HG03097 (cell line): ENCODE data around the gene CYLD.
A peak's percentile ranks its signal among the peaks of the same experiment; 100 is the strongest.

Experiments
- ATAC-seq: cut with Tn5 transposase; IDR thresholded peaks from one replicate; pipeline ENCODE4 v1.9.1; 2021; ENCODE audit not compliant: unreplicated experiment, low FRiP score

Gene CYLD

DNA sequence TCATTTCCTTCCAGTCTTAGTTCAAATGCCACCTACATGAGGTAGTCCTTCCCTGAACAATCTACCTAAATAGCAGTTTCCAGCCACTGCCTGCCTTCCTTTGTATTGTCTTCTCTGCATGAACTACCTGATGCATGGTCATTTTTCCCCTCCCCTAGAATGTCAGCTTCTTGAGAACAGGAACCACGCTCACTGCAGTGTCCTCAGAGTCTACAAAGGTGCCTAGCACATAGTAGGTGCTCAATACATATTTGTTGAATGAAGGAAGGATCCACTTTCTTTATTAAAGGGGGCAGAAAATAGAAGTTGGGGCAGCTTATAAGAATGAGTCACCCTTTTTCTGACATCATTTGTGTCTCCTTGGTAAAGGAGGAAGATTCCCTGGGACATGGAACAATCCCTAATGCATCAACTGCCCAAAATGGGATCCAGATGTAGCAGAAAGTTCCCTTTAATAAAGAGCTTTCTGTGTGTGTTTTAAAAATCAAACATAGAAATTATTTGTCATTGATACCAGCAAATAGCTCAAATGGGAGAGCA lies 4.4 kb upstream of the CYLD start:
- no peak for ATAC-seq

DNA sequence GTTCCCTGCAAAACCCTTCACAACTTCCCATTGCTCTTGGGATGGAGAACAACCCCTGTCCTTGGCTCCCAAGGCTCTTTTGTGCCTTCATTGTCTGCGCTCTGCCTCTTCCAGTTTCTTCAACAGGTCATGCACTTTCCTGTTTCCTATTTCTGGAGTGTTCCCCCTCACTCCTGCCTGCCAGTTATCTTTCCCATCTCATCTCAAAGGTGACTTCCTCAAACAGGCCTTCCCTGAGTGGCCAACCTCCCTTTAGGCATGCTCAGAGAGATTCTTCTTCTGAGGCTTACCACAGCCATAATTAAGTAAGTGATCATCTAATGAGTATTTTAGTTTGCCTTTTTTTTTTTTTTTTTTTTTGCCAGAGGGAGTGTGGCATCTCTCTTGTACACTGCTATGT lies 2.9 kb upstream of the CYLD start:
- no peak for ATAC-seq

GRCh38 chr16:50740736-50741135 lies 1.1 kb upstream of the CYLD start:
- no peak for ATAC-seq

- no peak for ATAC-seq
Measured at GRCh38 chr16:50741225-50741780, 583 bp upstream of the CYLD start.

DNA sequence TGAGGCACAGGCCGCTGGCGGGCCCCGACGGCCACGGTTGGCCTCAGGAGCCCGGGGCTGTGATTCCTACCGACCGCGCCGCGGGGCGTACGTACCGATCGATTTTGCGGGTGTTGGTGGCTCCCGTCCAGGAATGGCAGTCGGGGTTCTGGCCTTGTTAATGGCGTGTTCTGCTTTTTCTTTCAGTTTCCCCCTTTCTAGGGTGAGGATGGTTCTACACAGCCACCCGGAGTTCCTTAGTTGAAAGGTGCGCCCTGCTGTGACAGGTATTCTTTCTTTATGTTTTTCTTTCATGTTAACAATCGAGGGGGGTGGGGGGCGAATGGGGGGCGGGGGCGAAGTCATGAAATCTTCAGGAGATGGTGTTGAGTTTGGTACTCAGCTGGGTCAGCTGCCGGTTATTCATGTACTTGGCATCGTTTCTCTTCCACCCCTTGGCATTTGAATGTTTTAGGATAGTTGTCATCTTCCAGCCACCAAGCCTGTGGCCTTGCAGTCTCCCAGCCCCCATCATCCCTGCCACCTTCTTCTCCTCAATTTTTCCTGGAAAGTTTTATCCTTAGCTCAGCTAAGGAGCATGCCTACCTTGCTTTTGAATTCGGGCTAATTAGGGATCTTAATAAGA lies 802 bp downstream of the CYLD start:
- no peak for ATAC-seq

- no peak for ATAC-seq
Measured at GRCh38 chr16:50743581-50744225, 1.8 kb downstream of the CYLD start.

- ATAC-seq = no peak
Measured at GRCh38 chr16:50744881-50745280, 3.0 kb downstream of the CYLD start.

- ATAC-seq = no peak
Measured at GRCh38 chr16:50745940-50746339, 4.1 kb downstream of the CYLD start.

DNA sequence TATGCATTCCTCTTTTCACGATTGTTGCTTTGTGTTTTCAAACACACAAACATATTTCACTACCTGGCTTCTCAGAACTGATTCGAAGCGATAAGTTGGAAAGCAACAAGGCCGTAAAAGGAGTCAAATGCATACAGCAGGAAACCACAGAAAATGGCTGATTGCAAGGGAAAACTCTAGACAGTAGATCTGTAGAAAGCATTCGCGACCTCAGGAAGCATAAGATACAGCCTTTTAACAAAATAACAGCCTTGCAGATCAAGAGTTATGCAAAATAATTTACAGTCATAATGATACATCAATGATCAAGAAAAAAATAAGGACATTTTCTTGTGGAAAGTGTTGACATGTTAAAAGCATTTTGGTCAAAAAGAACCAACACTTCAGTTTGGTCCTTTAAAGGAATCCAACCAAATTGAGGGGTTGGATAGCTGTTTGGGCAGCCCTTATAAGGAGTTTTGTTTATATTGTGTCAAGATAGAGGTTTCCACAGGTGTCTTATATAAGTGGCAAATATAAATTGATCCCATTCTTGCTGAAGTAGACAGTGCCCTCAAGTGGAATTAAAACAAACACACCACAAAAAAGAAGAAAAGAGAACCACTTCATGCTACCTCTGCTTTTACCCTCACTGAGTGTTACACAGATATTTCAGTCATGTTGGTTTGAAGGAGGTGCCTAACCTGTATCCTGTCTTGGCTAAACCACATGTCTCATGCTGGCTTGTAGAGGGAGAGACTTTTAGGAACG lies 5.5 kb downstream of the CYLD start:
- peak; percentile 44 for ATAC-seq

DNA sequence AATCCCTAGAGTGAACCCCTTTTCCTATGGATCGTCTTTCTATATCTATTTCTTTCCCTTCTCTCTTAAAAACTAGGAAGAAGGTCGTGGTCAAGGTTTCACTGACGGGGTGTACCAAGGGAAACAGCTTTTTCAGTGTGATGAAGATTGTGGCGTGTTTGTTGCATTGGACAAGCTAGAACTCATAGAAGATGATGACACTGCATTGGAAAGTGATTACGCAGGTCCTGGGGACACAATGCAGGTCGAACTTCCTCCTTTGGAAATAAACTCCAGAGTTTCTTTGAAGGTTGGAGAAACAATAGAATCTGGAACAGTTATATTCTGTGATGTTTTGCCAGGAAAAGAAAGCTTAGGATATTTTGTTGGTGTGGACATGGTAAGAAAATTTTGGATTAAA lies 9.6 kb downstream of the CYLD start:
- ATAC-seq = no peak

DNA sequence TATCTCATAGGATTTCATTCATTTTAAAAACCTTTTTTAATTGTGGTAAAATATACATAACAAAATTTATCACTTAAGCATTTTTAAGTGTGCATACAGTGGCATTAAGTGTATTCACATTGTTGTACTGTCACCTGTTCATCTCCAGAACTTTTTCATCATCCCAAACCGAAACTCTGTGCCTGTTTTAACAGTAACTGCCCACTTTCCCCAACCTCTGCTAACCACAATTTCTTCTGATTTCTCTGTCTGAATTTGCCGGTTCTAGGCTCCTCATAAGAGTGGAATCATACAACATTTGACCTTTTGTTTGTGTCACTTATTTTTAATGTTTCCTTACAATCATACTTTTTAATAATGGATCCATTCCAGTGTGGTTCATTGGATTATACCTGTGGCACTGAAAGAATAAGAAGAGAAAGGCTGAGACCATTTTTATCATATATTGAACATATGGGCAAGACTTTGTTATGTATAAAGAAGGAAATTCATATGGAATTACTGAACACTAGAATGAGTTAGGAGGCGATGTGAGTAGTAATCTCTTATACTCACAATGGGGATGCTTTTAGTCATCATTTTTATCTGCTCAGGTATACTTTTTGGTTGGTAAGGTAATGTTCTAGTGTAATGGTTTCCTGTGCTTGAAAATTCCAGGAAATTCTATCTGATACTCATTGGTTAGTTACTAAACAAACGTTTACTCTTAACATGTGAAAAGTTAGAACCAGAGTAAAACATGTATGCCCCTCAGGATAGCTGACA lies 10.8 kb downstream of the CYLD start:
- no peak for ATAC-seq

GRCh38 chr16:50756473-50756872 lies 14.6 kb downstream of the CYLD start:
- ATAC-seq = no peak

- ATAC-seq = no peak
Measured at GRCh38 chr16:50761267-50761666, 19.4 kb downstream of the CYLD start.

GRCh38 chr16:50762241-50762640 lies 20.4 kb downstream of the CYLD start:
- no peak for ATAC-seq

- ATAC-seq = no peak
Measured at GRCh38 chr16:50763211-50763610, 21.3 kb downstream of the CYLD start.

GRCh38 chr16:50765260-50765659 lies 23.4 kb downstream of the CYLD start:
- ATAC-seq = no peak

- ATAC-seq = no peak
Measured at GRCh38 chr16:50765861-50766260, 24.0 kb downstream of the CYLD start.

- ATAC-seq = no peak
Measured at GRCh38 chr16:50767197-50767596, 25.3 kb downstream of the CYLD start.

GRCh38 chr16:50771366-50771765 lies 29.5 kb downstream of the CYLD start:
- ATAC-seq = no peak

DNA sequence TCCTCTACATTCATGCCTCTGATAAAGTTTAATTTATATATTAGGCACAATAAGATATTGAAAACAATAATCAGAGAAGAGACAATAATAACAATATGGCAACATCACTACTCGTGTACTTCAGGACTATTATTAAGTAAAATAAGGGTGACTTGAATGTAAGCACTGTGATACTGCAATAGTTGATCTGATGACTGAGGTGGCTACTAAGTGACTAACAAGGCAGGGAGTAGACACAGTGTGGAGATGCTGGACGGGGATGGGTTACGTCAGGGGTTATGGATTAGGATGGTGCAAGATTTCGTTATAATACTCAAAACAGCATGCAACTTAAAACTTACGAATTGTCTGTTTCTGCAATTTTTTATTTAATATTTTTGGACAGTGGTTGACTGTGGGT lies 32.5 kb downstream of the CYLD start:
- ATAC-seq = no peak

DNA sequence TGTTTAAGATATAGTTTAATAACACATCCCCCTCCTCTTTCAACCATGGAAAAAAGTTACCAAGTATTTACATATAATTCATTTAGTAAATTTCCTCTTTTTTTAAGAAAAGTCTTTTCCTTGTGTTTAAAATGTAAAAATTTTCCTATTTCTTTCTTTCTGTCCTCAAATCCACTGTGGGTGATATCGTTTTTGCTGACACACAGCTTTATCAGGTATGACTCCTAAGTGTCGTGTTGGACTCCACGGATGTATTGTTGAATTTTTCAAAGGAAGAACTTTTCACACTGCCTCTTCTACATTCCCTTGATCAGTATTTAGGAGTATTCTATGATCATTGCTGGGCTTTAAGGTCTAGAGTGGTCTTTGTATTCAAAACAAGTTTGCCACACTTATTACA lies 33.1 kb downstream of the CYLD start:
- no peak for ATAC-seq
